Kidney tubule cell (primary cell): ENCODE results near the gene CYTH1.

Source experiments
- DNase-seq: peaks from one replicate; pipeline ENCODE4 v3.0.0-alpha.2; 2018; ENCODE audit warnings: low spot score

The CYTH1 gene, protein sequence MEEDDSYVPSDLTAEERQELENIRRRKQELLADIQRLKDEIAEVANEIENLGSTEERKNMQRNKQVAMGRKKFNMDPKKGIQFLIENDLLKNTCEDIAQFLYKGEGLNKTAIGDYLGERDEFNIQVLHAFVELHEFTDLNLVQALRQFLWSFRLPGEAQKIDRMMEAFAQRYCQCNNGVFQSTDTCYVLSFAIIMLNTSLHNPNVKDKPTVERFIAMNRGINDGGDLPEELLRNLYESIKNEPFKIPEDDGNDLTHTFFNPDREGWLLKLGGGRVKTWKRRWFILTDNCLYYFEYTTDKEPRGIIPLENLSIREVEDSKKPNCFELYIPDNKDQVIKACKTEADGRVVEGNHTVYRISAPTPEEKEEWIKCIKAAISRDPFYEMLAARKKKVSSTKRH

DNA sequence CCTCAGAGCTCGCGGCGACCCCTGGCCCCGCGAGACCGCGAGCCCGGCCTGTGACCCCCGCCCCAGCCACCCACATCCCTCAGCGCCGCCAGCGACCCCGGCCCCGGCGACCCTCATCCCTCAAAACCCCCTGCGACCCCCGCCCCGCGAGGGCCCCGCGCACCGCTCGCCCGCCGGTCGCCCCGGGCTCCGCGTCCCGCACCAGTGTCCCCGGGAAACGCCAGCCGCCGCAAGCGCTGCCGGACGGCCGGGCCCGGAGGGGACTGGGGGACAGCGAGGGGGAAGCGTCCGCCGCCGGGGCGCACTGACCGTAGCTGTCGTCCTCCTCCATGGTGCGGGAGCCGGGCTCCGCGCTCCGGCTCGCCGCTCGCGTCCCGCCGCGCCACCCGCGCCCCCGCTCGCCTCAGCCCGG, at the start of gene CYTH1:
Gene CYTH1, minus strand, starts transcription at position 381 of the 412 bp plus-strand sequence. Its CDS starts 50 bp downstream, at position 331.
- no peak for DNase-seq

DNA sequence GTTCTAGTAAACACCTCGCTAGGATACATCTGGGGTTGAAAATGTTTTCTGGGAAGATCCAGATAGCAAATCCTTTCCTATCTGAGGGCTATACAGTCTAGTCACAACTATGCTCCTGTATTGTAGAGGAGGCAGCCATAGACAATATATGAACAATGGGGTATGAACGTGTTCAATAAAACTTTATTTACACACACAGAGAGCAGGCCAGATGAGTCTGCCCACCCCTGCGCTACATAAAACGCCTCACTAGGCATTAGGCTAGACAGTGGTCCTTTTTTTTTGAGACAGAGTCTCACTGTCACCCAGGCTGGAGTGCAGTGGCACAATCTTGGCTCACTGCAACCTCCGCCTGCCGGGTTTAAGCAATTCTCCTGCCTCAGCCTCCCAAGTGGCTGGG, 47.4 kb upstream of the CYTH1 start:
- no peak for DNase-seq

DNA sequence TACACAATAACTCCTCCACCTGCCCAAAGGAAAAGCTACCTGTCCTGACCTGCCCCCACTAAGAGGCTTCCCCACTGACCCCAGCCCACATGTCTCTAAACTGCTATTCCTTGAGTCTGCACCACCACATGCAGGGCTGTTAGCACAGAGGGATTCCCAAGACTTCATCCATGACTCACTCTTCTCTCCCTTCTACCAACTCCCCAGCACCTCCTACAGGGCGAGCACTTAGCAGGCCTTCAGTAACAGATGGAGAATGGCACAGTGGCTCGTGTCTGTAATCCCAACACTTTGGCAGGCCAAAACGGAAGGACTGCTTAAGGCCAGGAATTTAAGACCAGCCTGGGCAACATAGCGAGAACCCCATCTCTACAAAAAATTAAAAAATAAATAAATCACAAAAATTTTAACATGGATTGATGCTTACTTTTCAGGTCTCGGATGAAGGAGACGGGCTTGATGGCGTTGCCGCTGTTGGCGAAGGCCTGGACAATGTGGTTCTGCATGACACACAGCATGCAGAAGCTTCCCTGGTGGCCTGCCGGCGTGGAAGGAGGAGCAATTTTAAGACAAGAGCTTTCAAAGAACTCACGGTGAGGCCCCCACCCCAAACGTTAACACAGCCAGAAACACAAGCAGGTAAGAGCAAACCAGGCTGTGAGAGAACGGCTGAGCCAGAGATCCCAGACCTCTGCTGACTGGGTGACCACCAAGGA, 46.6 kb upstream of the CYTH1 start:
- peak; percentile 60 for DNase-seq

DNA sequence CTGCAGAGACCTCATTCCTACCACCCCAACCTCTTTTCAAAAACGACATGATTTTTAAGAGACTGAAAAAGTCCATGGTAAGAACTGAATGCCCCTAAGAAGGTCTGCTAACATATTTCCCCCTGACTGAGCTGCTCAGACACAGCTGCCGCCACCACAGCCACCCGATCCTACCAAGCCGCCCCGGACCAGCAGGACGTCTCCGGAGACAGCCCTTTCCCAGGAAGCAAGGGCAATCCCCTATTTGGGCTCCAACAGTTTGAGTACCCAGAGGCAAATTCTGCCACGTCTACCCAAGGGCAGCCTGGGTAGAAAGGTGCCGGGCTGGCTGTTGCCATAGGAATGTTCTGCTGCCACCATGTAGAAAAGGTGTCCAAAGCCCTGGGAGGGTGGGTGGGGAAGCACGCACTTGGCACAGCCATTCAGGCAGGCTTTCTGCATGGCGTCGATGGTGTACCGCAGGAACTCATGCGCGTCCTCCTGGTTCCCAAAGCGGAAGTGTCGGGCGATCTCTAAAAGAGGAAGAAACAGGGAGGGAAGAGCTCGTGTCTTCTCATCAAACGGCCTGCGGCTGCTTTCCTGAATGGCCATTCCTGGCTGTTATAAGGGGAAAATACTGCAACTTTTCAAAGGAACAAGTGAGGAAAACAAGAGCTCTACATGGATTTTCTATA, 44.9 kb upstream of the CYTH1 start:
- no peak for DNase-seq

DNA sequence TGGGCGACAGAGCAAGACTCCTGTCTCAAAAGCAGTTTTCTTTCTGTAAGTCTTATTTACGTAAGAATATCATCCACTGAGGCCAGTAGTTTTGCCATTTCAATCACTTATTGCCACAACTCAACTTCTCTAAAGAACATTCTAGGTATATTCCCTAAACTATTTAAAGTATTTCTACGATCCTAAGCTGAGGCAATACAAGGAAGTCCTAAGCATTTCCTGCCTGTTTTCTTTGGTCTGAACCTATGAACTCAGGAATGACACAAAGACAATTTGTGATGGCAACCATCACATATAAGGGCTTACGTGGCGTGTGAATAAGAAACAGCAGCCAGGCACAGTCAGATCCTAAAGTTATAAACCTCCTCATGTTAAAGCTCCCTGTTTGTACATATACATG, 44.3 kb upstream of the CYTH1 start:
- peak; percentile 13 for DNase-seq

DNA sequence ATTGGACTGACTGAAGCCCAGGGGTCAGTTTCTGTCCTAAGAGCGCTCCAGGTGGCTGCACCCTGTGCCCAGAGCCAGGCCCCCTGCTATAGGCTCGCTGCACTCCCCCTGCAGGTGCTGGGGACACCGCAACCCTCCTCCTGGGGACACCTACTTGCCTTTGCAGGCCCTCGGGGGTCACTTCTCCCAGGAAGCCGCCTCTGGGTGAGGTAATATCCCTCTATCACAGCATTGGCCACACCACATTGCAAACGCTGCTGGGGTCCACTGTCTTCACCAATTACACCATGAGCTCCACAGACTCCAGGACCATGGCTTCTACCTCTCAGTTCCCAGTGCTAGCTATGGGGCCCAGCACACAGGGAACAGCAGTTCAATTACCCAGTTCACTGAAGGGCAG, 43.6 kb upstream of the CYTH1 start:
- DNase-seq, result no peak

DNA sequence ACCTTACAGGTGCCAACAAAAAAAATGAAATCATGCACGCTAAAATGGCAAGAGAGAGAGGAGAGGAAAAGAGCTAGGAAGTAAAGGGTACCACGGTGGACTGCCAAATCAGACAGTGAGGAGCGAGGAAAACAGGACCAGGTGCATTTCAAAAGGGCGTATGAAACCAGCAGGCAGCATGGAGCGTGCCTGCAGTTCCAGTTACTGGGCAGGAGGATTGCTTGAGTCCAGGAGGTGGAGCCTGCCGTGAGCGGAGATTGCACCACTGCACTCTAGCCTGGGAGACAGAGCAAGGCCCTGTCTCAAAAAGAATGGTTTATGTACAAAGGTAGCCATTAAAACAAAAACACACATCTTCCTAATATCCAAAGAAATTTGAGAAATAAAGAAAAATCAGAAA, 42.2 kb upstream of the CYTH1 start:
- DNase-seq, result no peak

DNA sequence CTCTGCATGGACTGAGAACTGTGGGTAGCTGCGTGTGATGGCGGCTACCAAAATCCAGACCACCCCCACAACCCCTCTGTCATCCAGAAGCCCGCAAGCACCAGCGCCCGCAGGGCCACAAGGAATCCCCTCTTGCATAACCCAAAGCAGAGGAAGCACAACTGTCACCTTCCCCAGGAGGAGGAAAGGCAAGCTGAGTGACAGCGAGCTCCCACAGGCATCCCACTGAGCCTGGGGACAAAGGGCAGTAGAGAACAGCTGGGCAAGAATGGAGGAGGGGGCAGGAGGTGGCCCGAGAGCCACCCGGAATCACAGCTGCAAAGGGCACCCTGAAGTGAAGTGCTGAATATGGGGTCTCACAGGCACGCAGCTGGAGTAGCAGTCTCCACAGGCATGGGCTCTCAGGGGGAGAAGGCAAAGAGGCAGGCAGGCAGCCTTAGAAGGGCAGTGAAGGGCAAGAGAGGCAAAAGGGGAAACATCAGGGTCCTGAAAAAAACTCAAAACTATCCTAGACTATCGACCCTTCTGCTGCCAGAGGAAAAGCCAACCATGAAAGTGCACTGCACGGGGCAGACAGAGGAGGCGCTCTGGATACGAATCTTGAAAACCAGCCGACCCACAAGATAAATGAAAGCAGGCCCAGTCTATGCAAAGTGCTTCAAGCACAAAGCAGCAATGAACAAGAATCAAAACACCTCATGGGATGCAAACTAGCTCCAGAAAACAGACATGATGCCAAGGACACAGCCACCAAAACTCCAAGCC, 41.4 kb upstream of the CYTH1 start:
- no peak for DNase-seq

DNA sequence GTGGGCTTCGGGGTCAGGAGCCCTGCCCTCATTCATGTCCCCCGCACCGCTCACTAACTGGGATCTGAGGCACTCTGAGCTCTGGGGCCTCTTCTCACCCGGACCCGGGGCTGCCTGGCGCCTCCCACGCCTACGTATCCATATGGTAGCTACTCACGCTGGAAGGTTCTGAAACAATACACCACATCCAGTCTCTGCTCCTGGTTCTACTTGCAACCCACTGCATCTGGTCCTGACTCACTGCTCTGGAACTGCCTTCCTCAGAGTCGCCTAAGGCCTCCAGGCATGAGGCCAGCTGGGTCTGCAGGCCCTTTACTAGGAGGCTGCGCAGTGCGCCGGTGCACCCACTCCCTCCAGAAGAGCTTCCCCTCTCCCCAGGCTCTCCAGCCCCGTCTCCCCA, 40.5 kb upstream of the CYTH1 start:
- no peak for DNase-seq

DNA sequence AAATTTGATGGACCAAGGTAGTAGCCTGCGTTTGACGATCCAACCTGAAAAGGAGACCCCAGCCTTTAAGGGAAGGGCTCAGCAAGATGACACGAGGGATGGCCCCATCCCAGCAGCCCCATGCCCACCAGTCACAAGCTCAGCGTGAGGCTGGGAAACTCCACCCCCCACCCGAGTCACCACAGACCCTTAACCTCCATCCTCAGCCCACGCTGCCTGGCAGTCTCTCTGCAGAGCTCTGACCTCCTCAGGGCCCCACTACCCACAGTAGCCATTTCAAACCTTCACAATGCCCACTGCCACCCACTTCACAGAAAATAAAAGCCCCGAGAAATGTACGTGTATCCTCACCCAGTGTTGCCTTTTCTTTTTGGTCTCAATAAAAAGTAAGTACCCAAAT, 39.9 kb upstream of the CYTH1 start:
- DNase-seq, result no peak

DNA sequence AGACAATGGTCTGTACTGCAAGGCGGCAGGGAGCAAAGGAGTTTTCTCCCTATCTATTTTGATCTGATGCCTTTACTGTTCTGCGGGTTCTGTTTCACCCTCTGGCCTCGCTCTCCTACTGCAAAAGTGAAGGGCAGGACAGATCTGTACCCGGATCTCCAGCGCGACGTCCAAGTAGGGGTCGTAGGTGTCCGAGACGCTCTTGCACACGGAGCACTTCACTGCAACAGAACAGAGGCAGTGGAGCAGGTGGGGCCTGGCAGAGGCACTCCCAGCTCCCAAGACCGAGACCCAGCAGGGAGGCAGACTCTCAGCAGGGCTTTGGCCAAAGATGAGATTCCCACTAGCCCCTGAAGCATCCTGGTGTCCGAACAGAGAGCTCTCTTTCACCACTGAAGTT, 38.8 kb upstream of the CYTH1 start:
- DNase-seq, result no peak

DNA sequence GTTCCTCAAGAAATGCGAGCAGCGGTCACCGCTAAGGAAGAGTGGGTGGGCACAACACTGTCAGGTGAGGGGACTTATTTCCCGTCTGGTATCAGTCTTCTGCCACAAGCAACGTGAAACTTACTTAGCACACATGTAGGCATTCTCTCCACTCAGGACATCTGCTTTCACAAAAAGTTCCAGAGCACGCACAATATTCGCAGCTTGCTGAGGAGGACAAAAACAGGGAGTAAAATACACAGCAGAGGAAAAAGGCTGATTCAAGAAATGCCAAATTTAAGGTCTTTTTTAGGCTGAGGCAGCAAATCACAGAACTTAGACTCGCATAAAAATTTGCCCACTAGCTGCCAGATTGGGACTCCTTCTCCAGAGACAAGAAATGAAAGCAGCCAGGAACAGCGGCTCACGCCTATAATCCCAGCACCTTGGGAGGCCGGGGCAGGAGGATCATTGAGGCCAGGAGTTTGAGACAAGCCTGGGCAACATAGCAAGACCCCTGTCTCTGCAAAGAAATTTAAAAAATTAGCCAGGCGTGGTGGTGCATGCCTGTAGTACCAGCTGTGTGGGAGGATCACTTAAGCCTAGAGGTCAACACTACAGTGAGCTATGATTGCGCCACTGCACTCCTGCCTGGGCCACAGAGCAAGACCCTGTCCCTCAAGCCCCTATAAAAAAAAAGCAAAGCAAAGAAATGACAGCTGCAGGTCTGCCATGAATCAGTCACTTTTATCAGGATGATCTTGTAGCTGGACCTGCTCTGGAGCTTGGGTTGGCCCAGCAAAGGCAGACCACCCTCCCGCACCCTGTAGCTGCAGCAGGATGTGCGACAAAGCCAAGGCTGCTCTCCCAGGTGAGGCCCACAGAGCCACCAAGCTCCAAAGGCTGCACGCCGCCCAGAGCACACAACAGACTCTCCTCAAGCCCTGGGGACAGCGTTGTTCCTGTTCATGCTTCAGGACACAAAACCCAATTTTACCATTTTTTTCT, 38.0 kb upstream of the CYTH1 start:
- DNase-seq, result no peak

DNA sequence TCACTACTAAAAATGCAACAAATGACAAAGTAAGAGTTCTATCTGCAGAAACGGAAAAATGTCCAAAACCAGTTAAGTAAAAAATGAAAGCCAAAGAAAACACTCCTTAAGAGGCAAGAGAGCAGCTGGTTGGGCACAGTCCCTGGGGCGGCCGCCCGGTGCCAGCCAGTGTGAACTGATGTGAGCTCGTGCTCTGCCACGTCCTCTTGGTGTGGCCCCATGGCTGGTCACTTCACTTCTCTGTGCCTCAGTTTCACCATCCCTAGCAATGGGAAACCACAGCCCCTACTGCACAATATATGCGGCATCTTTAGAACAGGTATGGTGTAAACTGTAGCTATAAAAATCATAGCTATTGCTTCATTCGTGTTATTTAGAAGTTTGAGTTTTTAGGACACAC, 37.3 kb upstream of the CYTH1 start:
- DNase-seq, result no peak

DNA sequence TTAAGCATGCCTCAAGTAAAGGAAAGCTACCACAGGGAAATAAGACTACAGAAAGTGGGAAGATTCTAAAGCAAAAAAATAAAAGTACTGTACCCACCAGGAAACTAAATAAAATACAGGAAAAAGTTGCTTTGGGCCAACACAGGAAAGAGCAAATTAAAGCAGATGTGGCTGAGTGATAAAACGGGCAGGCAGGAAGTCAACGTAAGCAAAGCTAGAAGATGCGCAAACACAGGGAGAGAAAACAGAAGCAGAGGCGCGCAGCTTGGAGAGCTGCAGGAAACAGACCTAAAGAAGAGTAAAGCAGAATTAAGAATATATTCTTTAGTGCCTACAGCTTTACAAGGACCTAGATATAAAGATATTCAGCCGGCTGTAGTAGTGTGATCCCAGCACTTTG, 36.9 kb upstream of the CYTH1 start:
- no peak for DNase-seq

DNA sequence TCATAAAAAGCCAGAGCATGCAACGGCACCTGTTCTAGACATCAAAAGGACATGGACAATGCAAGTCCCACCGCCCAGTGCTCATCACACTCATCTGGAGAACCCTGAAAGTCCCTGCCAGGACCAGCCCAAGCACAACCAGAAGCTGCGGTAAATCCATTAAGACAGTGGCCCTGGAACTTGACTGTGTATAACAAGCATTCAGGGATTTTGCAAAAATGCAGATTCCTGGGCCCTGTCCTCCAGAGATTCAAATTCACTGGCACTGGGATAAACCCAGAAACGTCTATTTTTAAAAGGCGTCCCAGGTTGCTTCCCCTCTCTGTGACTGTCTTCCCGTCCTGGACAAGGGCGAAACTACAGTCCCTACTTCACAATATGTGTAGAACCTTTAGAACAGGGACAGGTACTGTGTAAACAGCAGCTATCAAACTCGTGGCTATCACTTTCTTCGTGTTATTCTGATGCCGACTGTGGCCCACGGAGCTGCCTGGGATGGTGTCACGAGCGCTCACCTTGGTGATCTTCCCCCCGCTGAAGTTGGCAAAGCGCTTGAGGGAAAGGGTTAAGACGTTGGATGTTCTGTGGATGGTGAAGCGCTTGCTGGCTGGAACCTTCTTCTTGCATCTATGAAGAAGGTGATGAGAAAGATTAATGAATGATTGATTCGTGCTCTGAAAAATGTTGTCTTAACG, 36.2 kb upstream of the CYTH1 start:
- DNase-seq, result no peak

DNA sequence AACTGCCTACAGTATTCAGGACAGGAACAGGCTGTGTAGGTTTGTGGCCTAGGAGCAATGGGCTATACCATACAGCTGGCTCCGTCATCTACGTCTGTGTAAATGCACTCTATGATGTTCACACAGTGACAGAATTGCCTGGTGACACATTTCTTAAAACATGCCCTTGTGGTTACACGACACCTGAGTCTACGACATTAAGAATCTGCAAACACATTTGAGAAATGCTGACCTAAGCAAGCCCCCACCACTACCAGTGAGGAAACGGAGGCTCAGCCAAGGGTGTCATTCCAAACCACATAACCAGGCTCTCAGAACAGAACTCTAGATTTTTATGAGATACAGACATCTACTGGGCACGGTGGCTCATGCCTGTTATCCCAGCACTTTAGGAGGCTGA, 35.0 kb upstream of the CYTH1 start:
- no peak for DNase-seq

DNA sequence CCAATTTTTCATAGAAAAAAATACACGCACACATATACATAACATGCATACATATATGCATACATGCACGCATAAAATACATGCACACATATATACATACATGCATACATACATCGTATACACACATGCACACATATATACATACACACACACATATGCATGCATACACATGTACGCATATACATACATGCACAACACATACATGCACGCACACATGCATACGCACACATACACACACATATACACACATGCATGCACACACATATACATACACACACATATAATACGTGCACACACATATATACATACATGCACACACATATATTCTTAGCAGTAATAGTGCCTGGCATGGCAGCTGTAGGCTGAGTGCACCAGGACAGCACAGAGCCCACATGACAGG, 33.6 kb upstream of the CYTH1 start:
- DNase-seq, result no peak

DNA sequence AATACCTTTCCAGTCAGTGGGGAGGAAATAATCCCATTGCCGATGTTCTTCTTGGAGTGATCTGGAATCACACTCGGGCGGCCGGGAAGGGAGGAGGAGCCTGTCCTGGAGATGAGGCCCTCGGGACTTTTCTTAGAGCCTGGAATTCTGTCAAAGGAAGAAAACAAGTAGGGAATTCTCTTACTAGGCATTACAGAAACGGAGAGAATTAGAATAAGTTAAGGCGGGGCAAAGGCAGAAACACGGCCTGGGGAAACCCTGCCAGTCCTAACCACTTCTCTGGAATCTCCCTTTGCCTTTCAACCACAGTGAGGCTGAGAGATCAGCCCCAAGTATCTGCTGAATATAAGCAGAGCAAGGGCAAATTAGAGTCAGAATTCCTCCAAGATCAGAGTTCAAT, 30.8 kb upstream of the CYTH1 start:
- no peak for DNase-seq

DNA sequence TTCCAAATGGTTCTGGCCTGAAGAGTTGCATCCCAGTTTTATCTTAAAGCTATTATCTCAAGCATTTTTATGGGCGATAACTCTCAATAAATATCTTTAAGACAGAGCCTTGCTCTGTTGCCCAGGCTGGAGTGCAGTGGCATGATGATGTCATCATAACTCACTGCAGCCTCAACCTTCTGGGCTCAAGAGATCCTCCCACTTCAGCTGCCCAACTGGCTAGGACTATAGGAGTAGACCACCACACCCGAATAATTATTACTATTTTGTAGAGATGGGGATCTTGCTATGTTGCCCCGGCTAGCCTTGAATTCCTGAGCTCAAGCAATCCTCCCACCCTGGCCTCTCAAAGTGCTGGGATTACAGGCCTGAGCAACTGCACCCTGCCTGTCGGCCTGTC, 26.1 kb upstream of the CYTH1 start:
- peak; percentile 33 for DNase-seq

DNA sequence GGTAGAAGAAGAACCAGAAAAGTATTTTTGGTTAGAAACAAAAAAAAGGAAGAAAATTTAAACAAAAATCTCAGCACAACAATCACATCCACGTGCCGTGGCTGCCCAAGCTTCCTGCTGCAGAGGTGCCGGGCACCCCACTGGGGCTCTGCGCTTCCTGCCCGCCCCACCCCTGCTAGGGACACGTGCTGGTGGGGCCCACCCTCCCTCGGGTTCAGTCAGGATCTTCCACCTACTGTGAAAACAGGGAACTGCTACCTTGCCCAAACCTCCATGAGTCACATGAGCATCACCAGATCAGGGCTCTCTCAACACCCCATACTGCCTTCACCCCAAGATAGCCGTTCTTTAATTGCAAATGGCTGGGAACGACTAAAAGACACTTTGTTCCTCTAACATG, 24.4 kb upstream of the CYTH1 start:
- DNase-seq, result no peak

DNA sequence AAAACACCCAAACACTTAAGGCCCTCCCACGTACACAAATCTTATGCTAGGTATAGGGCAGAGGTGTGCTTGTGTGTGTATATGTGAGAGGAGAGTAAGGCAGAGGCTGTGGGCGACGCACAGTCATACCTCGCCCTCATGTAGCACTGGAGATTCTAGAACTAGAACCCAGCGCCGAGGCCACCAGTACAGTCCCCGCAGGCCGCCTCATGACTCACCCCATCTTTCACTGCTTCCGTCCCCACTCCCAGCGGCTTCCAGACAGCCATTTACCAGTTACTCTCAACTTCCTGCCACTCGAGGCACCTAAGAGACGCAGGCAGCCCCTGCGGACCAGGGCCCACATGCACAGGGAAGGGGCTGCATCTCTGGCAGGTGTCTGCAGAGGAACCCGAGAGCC, 23.2 kb upstream of the CYTH1 start:
- DNase-seq, result no peak
